Duodenal mucosa (tissue), 2 donors: ENCODE data around the gene ZNF81.
"Not testable (repeated sequence)": the region's sequence is repeated elsewhere in the genome, so short reads cannot be mapped to it uniquely, and the experiment has no call there.

Experiments
- H3K27ac ChIP-seq: one replicate; pipeline ENCODE4 v1.7.0; 2013; ENCODE audit warnings: low read depth, low read length
- H3K27me3 ChIP-seq, 2 donors: one replicate each; pipeline ENCODE4 v1.7.0; 2013; ENCODE audit warnings: low read length in 2 of 2, control low read depth in 1 of 2; ENCODE audit not compliant: insufficient read depth in 2 of 2, control insufficient read depth in 1 of 2
- H3K36me3 ChIP-seq, 2 donors: one replicate each; pipeline ENCODE4 v1.7.0; 2013; ENCODE audit warnings: low read length in 2 of 2, control low read depth in 1 of 2; ENCODE audit not compliant: insufficient read depth in 2 of 2, control insufficient read depth in 1 of 2
- H3K4me1 ChIP-seq, 2 donors: one replicate each; pipeline ENCODE4 v1.7.0; 2013; ENCODE audit warnings: low read length in 2 of 2, control low read depth in 1 of 2; ENCODE audit not compliant: insufficient read depth in 2 of 2, control insufficient read depth in 1 of 2
- H3K4me3 ChIP-seq, 2 donors: one replicate each; pipeline ENCODE4 v1.7.0; 2013; ENCODE audit warnings: low read length in 2 of 2, low read depth in 1 of 2
- H3K9ac ChIP-seq, 2 donors: one replicate each; pipeline ENCODE4 v1.7.0; 2013; ENCODE audit warnings: low read length in 2 of 2, low read depth in 1 of 2
- H3K9me3 ChIP-seq, 2 donors: one replicate each; pipeline ENCODE4 v1.7.0; 2013; ENCODE audit warnings: low read length in 2 of 2, control low read depth in 1 of 2; ENCODE audit not compliant: control insufficient read depth in 1 of 2

Gene ZNF81

DNA sequence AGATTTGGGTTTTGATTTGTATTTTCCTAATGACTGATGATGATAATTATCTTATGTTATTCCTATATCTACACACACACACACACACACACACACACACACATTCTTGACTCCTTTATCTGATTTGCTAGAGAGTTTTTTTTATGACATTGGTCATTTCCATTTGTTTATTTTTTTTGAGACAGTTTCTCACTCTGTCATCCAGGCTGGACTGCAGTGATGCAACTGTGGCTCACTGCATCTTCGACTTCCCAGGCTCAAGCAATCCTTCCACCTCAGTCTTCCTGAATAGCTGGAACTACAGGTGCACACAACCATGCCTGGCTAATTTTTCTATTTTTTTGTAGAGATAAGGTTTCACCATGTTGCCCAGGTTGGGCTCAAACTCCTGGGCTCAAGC lies 6.7 kb downstream of the ZNF81 start:
- H3K36me3 ChIP-seq = peaks cover 3 to 10% of the 10 kb centered on the region in 2 donors
- no peaks in the 10 kb centered on the region for H3K27me3 ChIP-seq
- H3K4me3 ChIP-seq = no peak overlapping the region
- no peak overlapping the region for H3K9ac ChIP-seq
- H3K4me1 ChIP-seq = no peaks in the 10 kb centered on the region
- H3K27ac ChIP-seq = no peak overlapping the region
- H3K9me3 ChIP-seq = no peaks in the 10 kb centered on the region

- H3K4me3 ChIP-seq = no peak overlapping the region
- H3K9ac ChIP-seq = no peak overlapping the region
- H3K27ac ChIP-seq = no peak overlapping the region
- no peaks in the 10 kb centered on the region for H3K4me1 ChIP-seq
- H3K27me3 ChIP-seq = no peaks in the 10 kb centered on the region
- peaks cover 3 to 10% of the 10 kb centered on the region in 2 donors for H3K36me3 ChIP-seq
- H3K9me3 ChIP-seq = no peaks in the 10 kb centered on the region
These were observed 7.4 kb downstream of the ZNF81 start for GRCh38 chrX:47844117-47844516.

DNA sequence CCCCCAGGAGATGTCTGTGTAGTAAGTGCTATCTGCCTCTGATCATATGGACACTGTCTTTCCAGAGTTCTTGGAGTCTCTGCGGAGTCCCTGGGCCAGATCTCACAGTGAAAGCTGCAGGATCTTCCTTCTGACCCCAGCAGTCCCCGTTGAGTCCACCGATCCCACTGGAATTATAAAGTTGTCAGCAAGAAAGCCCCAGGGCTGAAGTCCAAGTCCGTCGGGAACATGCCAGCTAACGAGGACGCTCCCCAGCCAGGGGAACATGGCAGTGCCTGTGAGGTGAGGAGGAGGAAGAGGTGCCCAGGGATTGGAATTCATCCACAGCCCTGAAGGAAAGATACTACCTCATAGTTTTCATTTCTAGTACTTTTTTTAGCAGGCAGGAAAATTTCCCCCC lies 9.3 kb downstream of the ZNF81 start:
- H3K27me3 ChIP-seq = no peaks in the 10 kb centered on the region
- H3K4me3 ChIP-seq = no peak overlapping the region
- H3K36me3 ChIP-seq = peaks cover 3 to 15% of the 10 kb centered on the region in 2 donors
- H3K9me3 ChIP-seq = no peaks in the 10 kb centered on the region
- no peak overlapping the region for H3K9ac ChIP-seq
- no peaks in the 10 kb centered on the region for H3K4me1 ChIP-seq
- H3K27ac ChIP-seq = no peak overlapping the region

DNA sequence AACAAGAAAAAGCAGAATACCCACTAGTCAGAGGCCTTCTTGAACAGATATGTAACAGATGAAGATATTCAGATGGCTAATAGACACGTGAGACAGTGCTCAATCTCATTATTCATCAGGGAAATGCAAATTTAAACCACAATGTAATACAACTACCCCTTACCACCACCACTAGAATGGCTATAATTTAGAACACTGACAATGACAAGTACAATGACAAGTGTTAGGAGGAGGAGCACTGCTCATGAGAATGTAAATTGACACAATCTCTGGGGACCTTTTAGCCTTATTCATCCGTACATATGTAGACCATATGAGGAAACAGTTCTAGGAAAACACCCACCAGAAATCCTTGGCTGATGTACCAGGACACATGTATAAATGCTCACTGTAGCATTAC lies 13.1 kb downstream of the ZNF81 start:
- H3K9me3 ChIP-seq = no peaks in the 10 kb centered on the region
- no peaks in the 10 kb centered on the region for H3K4me1 ChIP-seq
- no peaks in the 10 kb centered on the region for H3K27me3 ChIP-seq
- no peak overlapping the region for H3K27ac ChIP-seq
- H3K4me3 ChIP-seq = no peak overlapping the region
- H3K9ac ChIP-seq = no peak overlapping the region
- peaks cover 3 to 15% of the 10 kb centered on the region in 2 donors for H3K36me3 ChIP-seq

- not testable (repeated sequence) for H3K27me3 ChIP-seq, H3K9ac ChIP-seq, H3K4me1 ChIP-seq, H3K9me3 ChIP-seq, H3K27ac ChIP-seq, H3K4me3 ChIP-seq
- peaks cover 3 to 15% of the 10 kb centered on the region in 2 donors for H3K36me3 ChIP-seq
These were observed 13.7 kb downstream of the ZNF81 start for GRCh38 chrX:47850389-47850788.

DNA sequence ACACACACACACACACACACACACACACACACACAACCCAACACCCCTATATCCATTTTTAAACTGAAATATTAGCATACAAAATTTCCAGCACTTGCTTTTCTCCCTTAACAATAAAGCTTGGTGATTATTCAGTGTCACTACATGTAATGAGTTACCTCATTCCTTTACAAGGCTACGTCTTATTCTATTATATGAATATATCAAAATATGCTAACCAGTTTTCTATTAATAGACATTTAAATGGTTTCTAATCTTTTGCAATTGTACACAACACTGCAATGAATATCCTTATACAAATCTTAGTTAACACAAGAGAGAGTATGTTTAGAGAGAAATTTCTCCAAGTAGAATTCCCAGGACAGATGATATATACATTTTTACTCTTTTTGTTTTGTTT lies 14.2 kb downstream of the ZNF81 start:
- no peaks in the 10 kb centered on the region for H3K9me3 ChIP-seq
- no peak overlapping the region for H3K9ac ChIP-seq
- no peak overlapping the region for H3K4me3 ChIP-seq
- no peak overlapping the region for H3K27ac ChIP-seq
- H3K4me1 ChIP-seq = no peaks in the 10 kb centered on the region
- H3K27me3 ChIP-seq = no peaks in the 10 kb centered on the region
- peaks cover 3 to 15% of the 10 kb centered on the region in 2 donors for H3K36me3 ChIP-seq

- Histone ChIP-seq H3K4me1 (no peaks in the 10 kb centered on the region), H3K27me3 (no peaks in the 10 kb centered on the region), H3K36me3 (peaks cover 0 to 4% of the 10 kb centered on the region in 2 donors), H3K9me3 (no peaks in the 10 kb centered on the region), H3K27ac (no peak overlapping the region), H3K9ac (no peak overlapping the region), H3K4me3 (no peak overlapping the region)
These were observed 17.8 kb downstream of the ZNF81 start for GRCh38 chrX:47854474-47854873.

DNA sequence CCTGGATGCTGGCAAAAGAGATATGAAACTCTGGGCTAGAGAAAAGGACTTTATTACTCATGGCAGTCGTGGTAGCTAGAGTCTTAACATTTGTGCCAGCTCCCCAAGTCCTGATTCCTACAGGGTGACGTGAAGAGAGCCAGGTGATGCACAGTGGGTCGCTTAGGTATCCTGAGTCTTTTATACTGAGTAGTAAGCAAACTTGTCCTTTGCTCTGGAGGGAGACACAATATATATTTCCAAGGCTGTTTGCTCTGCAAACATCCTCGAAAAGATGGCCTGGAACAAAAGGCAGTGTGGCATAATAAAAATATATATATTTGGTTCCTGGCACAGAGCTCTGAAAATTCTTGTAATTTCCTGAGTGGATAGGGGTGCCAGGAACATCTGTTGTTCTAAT lies 23.0 kb downstream of the ZNF81 start:
- no peak overlapping the region for H3K27ac ChIP-seq
- peaks cover 0 to 3% of the 10 kb centered on the region in 2 donors for H3K36me3 ChIP-seq
- no peaks in the 10 kb centered on the region for H3K4me1 ChIP-seq
- H3K9ac ChIP-seq = no peak overlapping the region
- H3K4me3 ChIP-seq = no peak overlapping the region
- no peaks in the 10 kb centered on the region for H3K9me3 ChIP-seq
- H3K27me3 ChIP-seq = no peaks in the 10 kb centered on the region

DNA sequence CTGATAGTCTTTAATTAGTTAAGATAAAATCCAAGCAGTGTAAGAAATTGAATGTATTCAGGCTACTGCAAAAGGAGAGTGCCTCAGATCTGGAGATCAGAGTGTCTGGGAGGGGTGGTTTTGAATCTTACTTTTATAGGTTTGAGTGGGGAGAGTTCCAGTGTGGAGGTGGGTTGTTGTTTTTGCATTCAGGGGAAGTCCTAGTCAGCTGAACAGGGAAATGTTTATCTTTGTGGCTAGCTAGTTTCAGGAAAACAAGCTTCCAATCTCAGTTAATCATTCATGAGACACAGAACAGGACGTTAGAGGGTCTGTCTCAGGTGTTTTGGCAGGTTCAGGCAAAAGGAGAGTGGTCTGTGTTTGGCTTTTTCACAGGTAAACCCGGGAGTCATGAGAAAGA lies 26.0 kb downstream of the ZNF81 start:
- no peaks in the 10 kb centered on the region for H3K9me3 ChIP-seq
- no peak overlapping the region for H3K4me3 ChIP-seq
- H3K36me3 ChIP-seq = peaks cover 0 to 5% of the 10 kb centered on the region in 2 donors
- no peak overlapping the region for H3K27ac ChIP-seq
- no peaks in the 10 kb centered on the region for H3K4me1 ChIP-seq
- H3K9ac ChIP-seq = no peak overlapping the region
- H3K27me3 ChIP-seq = no peaks in the 10 kb centered on the region

GRCh38 chrX:47863187-47863586 lies 26.5 kb downstream of the ZNF81 start:
- Histone ChIP-seq H3K9ac (no peak overlapping the region), H3K4me1 (no peaks in the 10 kb centered on the region), H3K4me3 (no peak overlapping the region), H3K27ac (no peak overlapping the region), H3K9me3 (no peaks in the 10 kb centered on the region), H3K36me3 (peaks cover 0 to 5% of the 10 kb centered on the region in 2 donors), H3K27me3 (no peaks in the 10 kb centered on the region)

- Histone ChIP-seq H3K9ac (no peak overlapping the region), H3K9me3 (no peaks in the 10 kb centered on the region), H3K4me3 (no peak overlapping the region), H3K27me3 (no peaks in the 10 kb centered on the region), H3K27ac (no peak overlapping the region), H3K36me3 (peaks cover 0 to 5% of the 10 kb centered on the region in 2 donors), H3K4me1 (no peaks in the 10 kb centered on the region)
These were observed 27.6 kb downstream of the ZNF81 start for GRCh38 chrX:47864300-47864699.
